ENCODE data around the gene UBE2U. TPM values are rescaled to one million over a fixed set of nuclear protein-coding genes. Genes with fewer than 3 reads are reported as not detected.

UBE2U gene
- total and polyA plus RNA-seq, 2 experiments from 2014 or later, result not detected

DNA sequence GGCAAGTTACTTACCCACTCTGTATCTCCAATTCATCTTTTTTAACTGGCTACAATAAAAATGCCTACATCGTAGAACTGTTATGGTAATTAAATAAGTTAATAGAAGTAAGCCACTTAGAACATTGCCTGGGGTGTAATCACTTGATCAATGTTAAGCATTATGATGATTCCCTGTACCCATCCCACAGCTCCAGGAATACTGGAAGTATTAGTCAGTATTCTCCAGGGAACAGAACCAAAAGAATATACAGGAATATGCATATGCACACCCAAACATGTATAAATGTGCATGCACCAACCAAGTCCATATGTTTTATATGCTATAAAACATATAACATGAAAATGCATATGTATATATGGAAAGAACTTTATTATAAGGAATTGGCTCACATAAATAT lies 107.3 kb downstream of the UBE2U start:
- H3K27me3 Mint-ChIP-seq (ENCODE audit: insufficient read depth, low read depth, poor library complexity), result peaks cover 2% of the 10 kb centered on the region
- H3K4me3 Mint-ChIP-seq, result no peak overlapping the region
- no peak for ATAC-seq

More for the DNA sequence above, 107.3 kb downstream of the UBE2U start:
- Histone ChIP-seq H3K79me2 (replicated peaks; ENCODE audit: insufficient read depth) (no peaks in the 10 kb centered on the region), H2AFZ (no peak overlapping the region), H3K36me3 (ENCODE audit: insufficient read depth) (no peaks in the 10 kb centered on the region), H3K27me3 (ENCODE audit: insufficient read depth) (no peaks in the 10 kb centered on the region), H3K4me3 (no peak overlapping the region), H3K9me2 (ENCODE audit: insufficient read depth) (peaks cover 7% of the 10 kb centered on the region), H3K4me2 (no peak overlapping the region), H4K20me1 (replicated peaks; ENCODE audit: insufficient read depth) (no peaks in the 10 kb centered on the region), H3F3A (replicated peaks; ENCODE audit: low read depth) (no peaks in the 10 kb centered on the region), H3K4me1 (ENCODE audit: insufficient read depth) (peaks cover 3% of the 10 kb centered on the region; the same call in 1 of the 2 replicates), H3K27ac (ENCODE audit: low read depth) (no peak overlapping the region)
- no peak overlapping the region for H3K27ac Mint-ChIP-seq
- H3K9me3 Mint-ChIP-seq, result no peaks in the 10 kb centered on the region
- H3K4me1 Mint-ChIP-seq, result peaks cover 16% of the 10 kb centered on the region; the same call in 2 of the 3 replicates
- TF ChIP-seq, protein P1, sequence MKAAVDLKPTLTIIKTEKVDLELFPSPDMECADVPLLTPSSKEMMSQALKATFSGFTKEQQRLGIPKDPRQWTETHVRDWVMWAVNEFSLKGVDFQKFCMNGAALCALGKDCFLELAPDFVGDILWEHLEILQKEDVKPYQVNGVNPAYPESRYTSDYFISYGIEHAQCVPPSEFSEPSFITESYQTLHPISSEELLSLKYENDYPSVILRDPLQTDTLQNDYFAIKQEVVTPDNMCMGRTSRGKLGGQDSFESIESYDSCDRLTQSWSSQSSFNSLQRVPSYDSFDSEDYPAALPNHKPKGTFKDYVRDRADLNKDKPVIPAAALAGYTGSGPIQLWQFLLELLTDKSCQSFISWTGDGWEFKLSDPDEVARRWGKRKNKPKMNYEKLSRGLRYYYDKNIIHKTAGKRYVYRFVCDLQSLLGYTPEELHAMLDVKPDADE (IDR thresholded peaks at IDR 0.05), result no peak
- TF ChIP-seq ZNF331 (CRISPR knock-in tag; IDR thresholded peaks at IDR 0.05; ENCODE audit: low read depth) (no peak), EZH2phosphoT487 (IDR thresholded peaks at IDR 0.05; ENCODE audit: unreplicated experiment) (no peak), STAT1 (IDR thresholded peaks at IDR 0.05; ENCODE audit: unreplicated experiment) (no peak), POLR2AphosphoS5 (IDR thresholded peaks at IDR 0.05; ENCODE audit: low read depth) (no peak), NANOG (IDR thresholded peaks at IDR 0.05; ENCODE audit: borderline replicate concordance) (no peak), EZH2 (IDR thresholded peaks at IDR 0.05; ENCODE audit: low read depth, unreplicated experiment) (no peak)
- TF ChIP-seq, protein P2, sequence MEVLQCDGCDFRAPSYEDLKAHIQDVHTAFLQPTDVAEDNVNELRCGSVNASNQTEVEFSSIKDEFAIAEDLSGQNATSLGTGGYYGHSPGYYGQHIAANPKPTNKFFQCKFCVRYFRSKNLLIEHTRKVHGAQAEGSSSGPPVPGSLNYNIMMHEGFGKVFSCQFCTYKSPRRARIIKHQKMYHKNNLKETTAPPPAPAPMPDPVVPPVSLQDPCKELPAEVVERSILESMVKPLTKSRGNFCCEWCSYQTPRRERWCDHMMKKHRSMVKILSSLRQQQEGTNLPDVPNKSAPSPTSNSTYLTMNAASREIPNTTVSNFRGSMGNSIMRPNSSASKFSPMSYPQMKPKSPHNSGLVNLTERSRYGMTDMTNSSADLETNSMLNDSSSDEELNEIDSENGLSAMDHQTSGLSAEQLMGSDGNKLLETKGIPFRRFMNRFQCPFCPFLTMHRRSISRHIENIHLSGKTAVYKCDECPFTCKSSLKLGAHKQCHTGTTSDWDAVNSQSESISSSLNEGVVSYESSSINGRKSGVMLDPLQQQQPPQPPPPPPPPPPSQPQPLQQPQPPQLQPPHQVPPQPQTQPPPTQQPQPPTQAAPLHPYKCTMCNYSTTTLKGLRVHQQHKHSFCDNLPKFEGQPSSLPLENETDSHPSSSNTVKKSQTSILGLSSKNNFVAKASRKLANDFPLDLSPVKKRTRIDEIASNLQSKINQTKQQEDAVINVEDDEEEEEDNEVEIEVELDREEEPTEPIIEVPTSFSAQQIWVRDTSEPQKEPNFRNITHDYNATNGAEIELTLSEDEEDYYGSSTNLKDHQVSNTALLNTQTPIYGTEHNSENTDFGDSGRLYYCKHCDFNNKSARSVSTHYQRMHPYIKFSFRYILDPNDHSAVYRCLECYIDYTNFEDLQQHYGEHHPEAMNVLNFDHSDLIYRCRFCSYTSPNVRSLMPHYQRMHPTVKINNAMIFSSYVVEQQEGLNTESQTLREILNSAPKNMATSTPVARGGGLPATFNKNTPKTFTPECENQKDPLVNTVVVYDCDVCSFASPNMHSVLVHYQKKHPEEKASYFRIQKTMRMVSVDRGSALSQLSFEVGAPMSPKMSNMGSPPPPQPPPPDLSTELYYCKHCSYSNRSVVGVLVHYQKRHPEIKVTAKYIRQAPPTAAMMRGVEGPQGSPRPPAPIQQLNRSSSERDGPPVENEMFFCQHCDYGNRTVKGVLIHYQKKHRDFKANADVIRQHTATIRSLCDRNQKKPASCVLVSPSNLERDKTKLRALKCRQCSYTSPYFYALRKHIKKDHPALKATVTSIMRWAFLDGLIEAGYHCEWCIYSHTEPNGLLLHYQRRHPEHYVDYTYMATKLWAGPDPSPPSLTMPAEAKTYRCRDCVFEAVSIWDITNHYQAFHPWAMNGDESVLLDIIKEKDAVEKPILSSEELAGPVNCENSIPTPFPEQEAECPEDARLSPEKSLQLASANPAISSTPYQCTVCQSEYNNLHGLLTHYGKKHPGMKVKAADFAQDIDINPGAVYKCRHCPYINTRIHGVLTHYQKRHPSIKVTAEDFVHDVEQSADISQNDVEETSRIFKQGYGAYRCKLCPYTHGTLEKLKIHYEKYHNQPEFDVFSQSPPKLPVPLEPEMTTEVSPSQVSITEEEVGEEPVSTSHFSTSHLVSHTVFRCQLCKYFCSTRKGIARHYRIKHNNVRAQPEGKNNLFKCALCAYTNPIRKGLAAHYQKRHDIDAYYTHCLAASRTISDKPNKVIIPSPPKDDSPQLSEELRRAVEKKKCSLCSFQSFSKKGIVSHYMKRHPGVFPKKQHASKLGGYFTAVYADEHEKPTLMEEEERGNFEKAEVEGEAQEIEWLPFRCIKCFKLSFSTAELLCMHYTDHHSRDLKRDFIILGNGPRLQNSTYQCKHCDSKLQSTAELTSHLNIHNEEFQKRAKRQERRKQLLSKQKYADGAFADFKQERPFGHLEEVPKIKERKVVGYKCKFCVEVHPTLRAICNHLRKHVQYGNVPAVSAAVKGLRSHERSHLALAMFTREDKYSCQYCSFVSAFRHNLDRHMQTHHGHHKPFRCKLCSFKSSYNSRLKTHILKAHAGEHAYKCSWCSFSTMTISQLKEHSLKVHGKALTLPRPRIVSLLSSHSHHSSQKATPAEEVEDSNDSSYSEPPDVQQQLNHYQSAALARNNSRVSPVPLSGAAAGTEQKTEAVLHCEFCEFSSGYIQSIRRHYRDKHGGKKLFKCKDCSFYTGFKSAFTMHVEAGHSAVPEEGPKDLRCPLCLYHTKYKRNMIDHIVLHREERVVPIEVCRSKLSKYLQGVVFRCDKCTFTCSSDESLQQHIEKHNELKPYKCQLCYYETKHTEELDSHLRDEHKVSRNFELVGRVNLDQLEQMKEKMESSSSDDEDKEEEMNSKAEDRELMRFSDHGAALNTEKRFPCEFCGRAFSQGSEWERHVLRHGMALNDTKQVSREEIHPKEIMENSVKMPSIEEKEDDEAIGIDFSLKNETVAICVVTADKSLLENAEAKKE (CRISPR knock-in tag; IDR thresholded peaks at IDR 0.05), result no peak
- TF ChIP-seq, protein P3, sequence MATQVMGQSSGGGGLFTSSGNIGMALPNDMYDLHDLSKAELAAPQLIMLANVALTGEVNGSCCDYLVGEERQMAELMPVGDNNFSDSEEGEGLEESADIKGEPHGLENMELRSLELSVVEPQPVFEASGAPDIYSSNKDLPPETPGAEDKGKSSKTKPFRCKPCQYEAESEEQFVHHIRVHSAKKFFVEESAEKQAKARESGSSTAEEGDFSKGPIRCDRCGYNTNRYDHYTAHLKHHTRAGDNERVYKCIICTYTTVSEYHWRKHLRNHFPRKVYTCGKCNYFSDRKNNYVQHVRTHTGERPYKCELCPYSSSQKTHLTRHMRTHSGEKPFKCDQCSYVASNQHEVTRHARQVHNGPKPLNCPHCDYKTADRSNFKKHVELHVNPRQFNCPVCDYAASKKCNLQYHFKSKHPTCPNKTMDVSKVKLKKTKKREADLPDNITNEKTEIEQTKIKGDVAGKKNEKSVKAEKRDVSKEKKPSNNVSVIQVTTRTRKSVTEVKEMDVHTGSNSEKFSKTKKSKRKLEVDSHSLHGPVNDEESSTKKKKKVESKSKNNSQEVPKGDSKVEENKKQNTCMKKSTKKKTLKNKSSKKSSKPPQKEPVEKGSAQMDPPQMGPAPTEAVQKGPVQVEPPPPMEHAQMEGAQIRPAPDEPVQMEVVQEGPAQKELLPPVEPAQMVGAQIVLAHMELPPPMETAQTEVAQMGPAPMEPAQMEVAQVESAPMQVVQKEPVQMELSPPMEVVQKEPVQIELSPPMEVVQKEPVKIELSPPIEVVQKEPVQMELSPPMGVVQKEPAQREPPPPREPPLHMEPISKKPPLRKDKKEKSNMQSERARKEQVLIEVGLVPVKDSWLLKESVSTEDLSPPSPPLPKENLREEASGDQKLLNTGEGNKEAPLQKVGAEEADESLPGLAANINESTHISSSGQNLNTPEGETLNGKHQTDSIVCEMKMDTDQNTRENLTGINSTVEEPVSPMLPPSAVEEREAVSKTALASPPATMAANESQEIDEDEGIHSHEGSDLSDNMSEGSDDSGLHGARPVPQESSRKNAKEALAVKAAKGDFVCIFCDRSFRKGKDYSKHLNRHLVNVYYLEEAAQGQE (IDR thresholded peaks at IDR 0.05; ENCODE audit: unreplicated experiment), result no peak
- TF ChIP-seq, protein P4, sequence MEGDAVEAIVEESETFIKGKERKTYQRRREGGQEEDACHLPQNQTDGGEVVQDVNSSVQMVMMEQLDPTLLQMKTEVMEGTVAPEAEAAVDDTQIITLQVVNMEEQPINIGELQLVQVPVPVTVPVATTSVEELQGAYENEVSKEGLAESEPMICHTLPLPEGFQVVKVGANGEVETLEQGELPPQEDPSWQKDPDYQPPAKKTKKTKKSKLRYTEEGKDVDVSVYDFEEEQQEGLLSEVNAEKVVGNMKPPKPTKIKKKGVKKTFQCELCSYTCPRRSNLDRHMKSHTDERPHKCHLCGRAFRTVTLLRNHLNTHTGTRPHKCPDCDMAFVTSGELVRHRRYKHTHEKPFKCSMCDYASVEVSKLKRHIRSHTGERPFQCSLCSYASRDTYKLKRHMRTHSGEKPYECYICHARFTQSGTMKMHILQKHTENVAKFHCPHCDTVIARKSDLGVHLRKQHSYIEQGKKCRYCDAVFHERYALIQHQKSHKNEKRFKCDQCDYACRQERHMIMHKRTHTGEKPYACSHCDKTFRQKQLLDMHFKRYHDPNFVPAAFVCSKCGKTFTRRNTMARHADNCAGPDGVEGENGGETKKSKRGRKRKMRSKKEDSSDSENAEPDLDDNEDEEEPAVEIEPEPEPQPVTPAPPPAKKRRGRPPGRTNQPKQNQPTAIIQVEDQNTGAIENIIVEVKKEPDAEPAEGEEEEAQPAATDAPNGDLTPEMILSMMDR (conservative IDR thresholded peaks at IDR 0.05; ENCODE audit: low read depth in 2 of 2), result no peak
- DNase-seq (ENCODE audit: low spot score), result no peak
- H3K36me3 Mint-ChIP-seq (ENCODE audit: low read depth), result no peaks in the 10 kb centered on the region

Measured in GM23338 (cell line).